ENCODE results near the gene ST7L.
"Not testable (repeated sequence)": the region's sequence is repeated elsewhere in the genome, so short reads cannot be mapped to it uniquely, and the experiment has no call there.

DNA sequence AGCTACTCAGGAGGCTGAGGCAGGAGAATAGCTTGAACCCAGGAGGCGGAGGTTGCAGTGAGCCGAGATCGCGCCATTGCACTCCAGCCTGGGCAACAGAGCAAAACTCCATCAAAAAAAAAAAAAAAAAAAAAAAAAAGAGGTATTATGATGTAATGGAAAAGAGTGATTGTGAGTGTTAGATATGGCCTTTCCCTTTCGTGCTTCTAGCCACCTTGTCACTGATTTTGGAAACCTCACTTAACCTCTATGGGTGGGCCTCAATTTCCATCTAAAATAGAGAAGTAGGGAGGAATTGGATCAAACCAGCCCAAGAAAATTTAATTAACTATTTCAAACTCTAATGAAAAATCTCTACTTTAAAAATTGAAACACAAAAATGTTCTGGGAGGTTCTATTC, 5.6 kb upstream of the ST7L start:
- TF ChIP-seq POLR2A, POLR2AphosphoS5, TAF1 (IDR thresholded peaks at IDR 0.05; ENCODE audit: low read depth, low read length): not testable (repeated sequence)

Data from GM12891 (cell line).